ENCODE data around the gene EIF2A.
A peak's percentile ranks its signal among the peaks of the same experiment; 100 is the strongest.

The EIF2A gene

GRCh38 chr3:150543128-150543527, 3.5 kb upstream of the EIF2A start:
- no peak for DNase-seq (ENCODE audit: insufficient read length, low spot score)

GRCh38 chr3:150543531-150543930, 3.1 kb upstream of the EIF2A start:
- DNase-seq (ENCODE audit: insufficient read length, low spot score) (no peak), FAIRE-seq (no peak)

More at GRCh38 chr3:150543128-150543527, 3.5 kb upstream of the EIF2A start:
- no peak for FAIRE-seq

GRCh38 chr3:150544041-150544440, 2.5 kb upstream of the EIF2A start:
- DNase-seq (ENCODE audit: insufficient read length, low spot score) (no peak), FAIRE-seq (no peak)

DNA sequence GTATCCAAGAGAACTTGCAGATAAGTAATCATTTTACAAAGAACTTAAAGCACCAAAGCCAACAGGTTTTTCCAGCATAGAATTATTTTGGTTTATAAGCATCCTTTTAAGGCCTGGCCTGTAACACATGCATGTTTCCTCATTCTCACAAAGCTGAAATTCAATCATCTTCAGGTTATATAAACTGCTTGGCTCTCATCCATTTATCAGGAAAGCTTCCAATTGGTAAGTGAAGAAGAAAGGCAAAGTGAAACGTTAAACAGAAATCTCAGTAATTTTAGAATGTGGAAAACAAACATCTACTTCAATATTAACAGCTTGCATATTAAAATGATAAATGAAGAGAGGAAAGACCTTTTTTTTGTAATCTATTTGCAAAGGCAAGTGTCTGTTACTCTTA, 1.9 kb upstream of the EIF2A start:
- FAIRE-seq (no peak), DNase-seq (ENCODE audit: insufficient read length, low spot score) (no peak)

- FAIRE-seq = no peak
- DNase-seq (ENCODE audit: insufficient read length, low spot score) = no peak
These were observed 965 bp upstream of the EIF2A start for GRCh38 chr3:150545419-150546225.

GRCh38 chr3:150547045-150547741, 606 bp downstream of the EIF2A start:
- DNase-seq (ENCODE audit: insufficient read length, low spot score) (peak; percentile 69), FAIRE-seq (no peak)

GRCh38 chr3:150555859-150556436, 9.4 kb downstream of the EIF2A start:
- no peak for FAIRE-seq
- no peak for DNase-seq (ENCODE audit: insufficient read length, low spot score)

DNA sequence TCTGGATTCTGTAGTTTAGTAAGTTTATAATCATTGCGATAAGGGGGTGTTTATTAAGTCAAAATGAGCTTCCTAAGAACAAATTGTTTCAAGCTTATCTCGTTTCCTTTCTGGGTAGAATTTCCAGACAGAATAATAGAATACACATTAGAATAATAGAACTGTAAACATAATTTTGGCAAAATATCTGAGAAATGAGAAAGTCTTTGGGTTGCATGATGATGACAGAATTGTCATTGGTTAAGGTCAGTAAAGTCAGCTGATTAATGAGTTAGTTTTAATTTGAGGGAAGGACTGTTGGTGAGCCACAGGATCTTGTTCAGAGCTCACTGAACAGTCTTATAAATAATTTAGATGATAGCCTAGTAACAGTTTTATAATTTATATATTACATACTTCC, 10.2 kb downstream of the EIF2A start:
- DNase-seq (ENCODE audit: insufficient read length, low spot score) (no peak), FAIRE-seq (no peak)

DNA sequence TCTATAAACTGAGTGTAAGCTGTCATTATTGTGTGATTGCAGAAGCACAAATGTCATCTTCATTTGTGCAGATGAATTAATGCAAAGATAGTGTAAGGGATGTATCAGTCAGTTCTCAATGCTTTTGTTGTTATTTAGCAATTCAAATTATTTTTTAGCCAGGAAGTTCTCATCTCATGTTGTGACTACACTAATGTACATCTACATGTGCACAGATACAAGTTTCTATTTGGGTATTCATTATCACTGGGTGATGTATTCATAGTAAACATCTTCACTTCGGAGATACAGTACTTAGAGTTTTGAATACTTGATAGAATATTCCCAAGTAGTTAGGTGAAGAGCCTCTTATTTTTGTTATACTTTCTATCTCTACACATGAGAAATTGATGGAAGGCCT, 11.1 kb downstream of the EIF2A start:
- no peak for DNase-seq (ENCODE audit: insufficient read length, low spot score)
- no peak for FAIRE-seq

DNA sequence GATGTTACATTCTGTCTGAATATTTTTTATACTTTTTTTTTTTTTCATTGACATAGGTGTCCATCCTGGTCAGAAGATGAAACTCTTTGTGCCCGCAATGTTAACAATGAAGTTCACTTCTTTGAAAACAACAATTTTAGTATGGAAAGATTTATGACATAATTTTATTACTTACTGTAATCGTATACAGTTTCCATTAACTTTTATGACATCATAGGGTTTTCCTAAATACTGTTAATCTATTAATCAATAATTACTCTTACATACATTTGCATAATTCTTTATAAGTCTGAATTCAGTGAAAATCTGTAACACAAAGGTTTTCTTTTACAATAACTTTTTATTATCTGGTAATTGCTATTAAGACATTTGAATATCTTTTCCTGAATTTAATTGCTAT, 17.7 kb downstream of the EIF2A start:
- FAIRE-seq = no peak
- DNase-seq (ENCODE audit: insufficient read length, low spot score) = no peak

GRCh38 chr3:150567328-150567727, 20.7 kb downstream of the EIF2A start:
- FAIRE-seq = no peak
- DNase-seq (ENCODE audit: insufficient read length, low spot score) = no peak

DNA sequence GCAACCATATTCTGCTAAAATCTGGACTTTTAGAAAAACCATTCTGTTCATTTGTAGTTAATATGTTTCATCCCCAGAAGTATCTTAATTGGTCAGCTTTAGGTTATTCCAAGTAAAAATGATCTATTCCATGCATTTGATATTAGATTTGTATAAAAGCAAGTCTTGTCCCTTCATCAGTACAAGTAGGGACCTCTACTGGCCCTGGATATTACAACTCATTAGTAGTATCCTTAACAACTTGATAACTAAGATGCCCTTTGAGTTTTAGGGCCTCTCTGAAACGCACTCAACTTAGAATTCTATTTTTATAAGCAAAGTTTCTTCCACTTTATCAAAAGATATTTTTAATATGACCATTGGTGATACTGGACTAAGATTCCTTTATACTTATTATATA, 31.3 kb downstream of the EIF2A start:
- DNase-seq (ENCODE audit: insufficient read length, low spot score) (no peak), FAIRE-seq (no peak)

GRCh38 chr3:150581174-150581573, 34.6 kb downstream of the EIF2A start:
- no peak for DNase-seq (ENCODE audit: insufficient read length, low spot score)
- FAIRE-seq = no peak

DNA sequence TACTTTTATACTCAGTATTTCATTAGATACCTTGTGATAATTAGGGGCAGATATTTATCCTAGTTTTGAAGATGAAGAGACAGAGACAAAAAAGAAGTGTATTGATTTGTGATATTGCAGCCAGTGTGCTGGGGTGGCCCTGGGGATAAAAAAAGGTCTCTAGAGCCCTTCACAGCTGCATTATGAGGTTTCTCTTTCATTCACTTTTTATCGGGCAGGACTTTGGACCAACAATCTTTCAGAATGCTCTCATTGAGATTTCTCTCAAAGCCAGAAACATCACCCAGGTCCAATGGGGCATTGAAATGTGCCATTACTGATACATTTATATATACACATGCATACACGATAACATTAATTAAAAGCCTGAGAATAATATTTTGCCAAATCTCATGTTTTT, 36.0 kb downstream of the EIF2A start:
- DNase-seq (ENCODE audit: insufficient read length, low spot score) (no peak), FAIRE-seq (no peak)

DNA sequence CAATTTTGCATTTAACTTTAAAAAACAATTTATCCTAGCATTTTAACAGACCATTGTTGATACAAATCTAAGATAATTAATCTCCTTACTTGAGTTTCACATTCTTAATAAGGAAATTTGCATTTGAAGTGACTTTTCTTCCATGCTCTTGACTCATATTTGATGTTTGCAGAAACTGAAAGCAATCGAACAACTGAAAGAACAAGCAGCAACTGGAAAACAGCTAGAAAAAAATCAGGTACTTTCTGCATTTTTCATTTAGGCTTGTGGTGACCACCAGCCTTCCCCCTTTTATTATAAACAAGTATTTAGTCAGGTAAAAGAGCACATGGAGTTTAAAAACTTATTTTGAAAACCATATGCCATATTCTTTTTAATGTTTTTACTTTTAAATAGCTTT, 36.4 kb downstream of the EIF2A start:
- DNase-seq (ENCODE audit: insufficient read length, low spot score) (no peak), FAIRE-seq (no peak)

DNA sequence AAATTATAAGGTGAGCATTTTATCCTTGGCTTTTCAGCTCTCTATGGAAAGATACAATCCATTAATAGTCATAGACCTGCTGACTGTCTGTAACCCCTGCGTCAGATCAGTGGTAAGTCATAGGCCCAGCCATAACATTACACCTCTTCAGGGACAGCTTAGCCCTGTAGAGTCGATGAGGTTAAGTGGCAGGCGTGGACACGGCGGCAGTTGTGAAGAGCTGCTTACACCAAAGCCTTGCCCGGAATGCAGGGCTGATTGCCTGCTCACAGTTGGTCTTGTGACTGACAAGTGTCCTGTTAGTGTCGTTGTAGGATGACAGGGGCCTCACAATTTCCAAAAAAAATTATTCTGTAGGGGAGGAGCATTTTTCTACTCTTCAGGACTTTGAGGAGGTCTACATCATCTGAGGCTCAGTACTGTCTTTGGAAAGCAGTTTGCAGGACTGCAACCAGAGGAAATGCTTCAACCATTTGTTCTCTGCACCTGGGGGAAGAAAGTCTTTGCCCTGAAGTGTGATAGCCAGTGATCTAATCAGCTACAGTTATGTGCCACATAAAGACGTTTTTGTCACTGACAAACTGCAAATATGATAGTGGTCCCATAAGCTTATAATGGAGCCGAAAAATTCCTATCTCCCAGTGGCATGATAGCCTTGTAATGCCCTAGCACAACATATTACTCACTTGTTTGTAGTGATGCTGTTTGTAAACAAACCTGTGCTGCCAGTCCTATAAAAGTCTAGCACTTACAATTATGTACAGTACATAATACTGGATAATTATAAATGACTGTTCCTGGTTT, 41.6 kb downstream of the EIF2A start:
- no peak for DNase-seq (ENCODE audit: insufficient read length, low spot score)
- FAIRE-seq = no peak

- DNase-seq (ENCODE audit: insufficient read length, low spot score) = no peak
- no peak for FAIRE-seq
These were observed 43.2 kb downstream of the EIF2A start for GRCh38 chr3:150589759-150590158.

DNA sequence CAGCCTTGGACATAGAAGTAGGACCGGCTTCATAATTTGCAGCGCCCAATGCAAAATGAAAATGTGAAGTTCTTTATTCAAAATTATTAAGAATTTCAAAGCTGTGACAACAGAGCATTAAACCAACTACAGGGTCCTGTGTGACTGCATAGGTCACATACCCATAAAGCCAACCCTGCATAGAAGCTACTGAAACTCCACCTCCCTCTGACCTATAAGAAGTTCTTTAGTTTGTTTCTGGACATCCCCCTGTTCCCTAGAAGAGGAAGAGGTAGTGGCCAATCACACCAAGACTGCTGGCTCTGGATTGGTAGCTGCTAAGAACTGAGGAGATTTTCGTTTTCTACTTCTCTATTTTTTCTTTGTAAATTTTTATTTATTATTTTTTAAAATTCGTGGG, 47.6 kb downstream of the EIF2A start:
- FAIRE-seq (no peak), DNase-seq (ENCODE audit: insufficient read length, low spot score) (no peak)

GRCh38 chr3:150597646-150598045, 51.1 kb downstream of the EIF2A start:
- DNase-seq (ENCODE audit: insufficient read length, low spot score) (no peak), FAIRE-seq (no peak)

GRCh38 chr3:150599611-150600297, 53.2 kb downstream of the EIF2A start:
- FAIRE-seq (no peak), DNase-seq (ENCODE audit: insufficient read length, low spot score) (no peak)

Measured in HTR-8/SVneo (cell line).